Testis (tissue), 2 donors: ENCODE data around the gene KRT20.

Source experiments
- CTCF ChIP-seq, 3 experiments: fragments of 450-650 bp in 2 of 3; fragments of 200-600 bp in 1 of 3; sonication (generic) in 1 of 3; IDR thresholded peaks; one replicate each; pipeline ENCODE4 v1.5.1; 2016 to 2019; ENCODE audit warnings: antibody characterized with exemption in 3 of 3, mild to moderate bottlenecking in 2 of 3, moderate library complexity in 1 of 3
- POLR2A ChIP-seq: fragments of 450-650 bp; IDR thresholded peaks from one replicate; pipeline ENCODE4 v1.6.1; 2017; ENCODE audit warnings: antibody characterized with exemption, mild to moderate bottlenecking, moderate library complexity

GRCh38 chr17:40839194-40839593 lies 45.8 kb downstream of the KRT20 start:
- no peak for TF ChIP-seq CTCF (IDR thresholded peaks at IDR 0.05)
- no peak for TF ChIP-seq POLR2A
